OCI-LY7 (cell line): ENCODE results near the gene PCBP3. TPM values are rescaled to one million over a fixed set of nuclear protein-coding genes. Genes with fewer than 3 reads are reported as not detected.
"Not testable (repeated sequence)": the region's sequence is repeated elsewhere in the genome, so short reads cannot be mapped to it uniquely, and the experiment has no call there.

Experiments used
- BruUV-seq: library from RNA; stranded (reverse); fragments of 400-500 nt; replicated peaks from 2 replicates; lab custom pipeline; 2021; lab: Mats Ljungman, UMichigan
- CTCF ChIA-PET: fragments of 300-600 bp; sonication (Branson Sonifier 250); formaldehyde crosslinking; loops from one replicate; lab custom pipeline; 2022; ENCODE audit warnings: antibody characterized with exemption; ENCODE audit not compliant: unreplicated experiment; lab: Charles Lee
- POLR2A ChIA-PET: fragments of 300-600 bp; sonication (Branson Sonifier 250); formaldehyde crosslinking; loops from one replicate; lab custom pipeline; 2022; ENCODE audit warnings: antibody characterized with exemption; lab: Charles Lee
- DNase-seq: peaks from one replicate; pipeline ENCODE4 v3.0.0-alpha.2; 2015; ENCODE audit warnings: low spot score
- H2AFZ ChIP-seq: fragments of 200-600 bp; sonication (generic), shearing (Covaris generic); 2 replicates; pipeline ENCODE4 v1.6.1; 2014; ENCODE audit warnings: mild to moderate bottlenecking, antibody characterized with exemption, low read length, moderate library complexity
- H3K27ac ChIP-seq: fragments of 200-600 bp; sonication (generic); 2 replicates; pipeline ENCODE4 v1.5.1; 2014; ENCODE audit warnings: mixed run types, low read depth, mild to moderate bottlenecking, moderate library complexity, low read length, inconsistent platforms; ENCODE audit not compliant: poor library complexity, severe bottlenecking
- H3K36me3 ChIP-seq: fragments of 200-600 bp; sonication (generic); 2 replicates; pipeline ENCODE4 v1.6.1; 2014; ENCODE audit warnings: mild to moderate bottlenecking, antibody characterized with exemption, low read length, moderate library complexity, mixed read lengths; ENCODE audit not compliant: insufficient read depth
- H3K4me1 ChIP-seq: fragments of 200-600 bp; sonication (generic); 2 replicates; pipeline ENCODE4 v1.5.1; 2014; ENCODE audit warnings: mild to moderate bottlenecking, low read length; ENCODE audit not compliant: insufficient read depth, poor library complexity, severe bottlenecking
- H3K4me2 ChIP-seq: fragments of 200-600 bp; sonication (generic); 2 replicates; pipeline ENCODE4 v1.6.1; 2014; ENCODE audit warnings: mild to moderate bottlenecking, low read length
- H3K4me3 ChIP-seq: fragments of 200-600 bp; sonication (generic); 2 replicates; pipeline ENCODE4 v1.5.1; 2014; ENCODE audit warnings: mild to moderate bottlenecking, low read depth, low read length; ENCODE audit not compliant: poor library complexity, severe bottlenecking
- H3K79me2 ChIP-seq: fragments of 200-600 bp; sonication (generic); 2 replicates; pipeline ENCODE4 v1.6.1; 2016; ENCODE audit warnings: low read depth, mild to moderate bottlenecking, low read length, moderate library complexity, mixed read lengths; ENCODE audit not compliant: insufficient read depth
- H3K9me2 ChIP-seq: fragments of 200-600 bp; sonication (generic); 2 replicates; pipeline ENCODE4 v1.6.1; 2016; ENCODE audit warnings: mild to moderate bottlenecking, low read length, mixed read lengths; ENCODE audit not compliant: insufficient read depth
- H3K9me3 ChIP-seq: fragments of 200-600 bp; sonication (generic); 2 replicates; pipeline ENCODE4 v1.6.1; 2014; ENCODE audit warnings: mild to moderate bottlenecking, mixed run types, low read length, mixed read lengths
- H4K20me1 ChIP-seq: fragments of 200-600 bp; sonication (generic); 2 replicates; pipeline ENCODE4 v1.6.1; 2014; ENCODE audit warnings: mild to moderate bottlenecking, antibody characterized with exemption, low read length, moderate library complexity, mixed read lengths; ENCODE audit not compliant: insufficient read depth
- CTCF ChIP-seq: fragments of 200-600 bp; sonication (generic); conservative IDR thresholded peaks from 2 replicates; pipeline ENCODE4 v1.5.1; 2014; ENCODE audit warnings: mild to moderate bottlenecking, antibody characterized with exemption, low read length, moderate library complexity, mixed read lengths
- EZH2phosphoT487 ChIP-seq: fragments of 200-600 bp; sonication (generic); IDR thresholded peaks from 2 replicates; pipeline ENCODE4 v1.6.1; 2018; ENCODE audit warnings: low read depth, borderline replicate concordance, mild to moderate bottlenecking, mixed run types, antibody characterized with exemption, low read length, moderate library complexity, mixed read lengths
- intact Hi-C: fragments of 100-400 bp; cut with micrococcal nuclease; formaldehyde crosslinking; loops from one replicate; pipeline ENCODE4 v1.10.0; 2022; ENCODE audit not compliant: unreplicated experiment
- total RNA-seq, 2 experiments: library from RNA; depleted of rRNA in 1 of 2; stranded (reverse); fragments of >200 nt in 1 of 2; shearing (Covaris generic) in 1 of 2; gene quantifications; 2 replicates each; pipeline ENCODE4 v1.2.3, GENCODE V29; 2014 to 2022

Gene PCBP3
- total RNA-seq, 2 experiments from 2014 or later = 0.61 TPM; not detected in 1

- H3K79me2 ChIP-seq = no peaks in the 10 kb centered on the region
- no peak overlapping the region for H3K27ac ChIP-seq
- no peaks in the 10 kb centered on the region for H4K20me1 ChIP-seq
- peaks cover 6% of the 10 kb centered on the region for H3K36me3 ChIP-seq
- no peak overlapping the region for H2AFZ ChIP-seq
- CTCF ChIA-PET = no interaction called here
- no peaks in the 10 kb centered on the region for H3K4me1 ChIP-seq
- POLR2A ChIA-PET = no interaction called here
- no peaks in the 10 kb centered on the region for H3K9me2 ChIP-seq
- TF ChIP-seq EZH2phosphoT487 = no peak
- TF ChIP-seq CTCF = no peak
- BruUV-seq = no TSS peak
- intact Hi-C loops = no loop called here
- no peak overlapping the region for H3K4me3 ChIP-seq
- H3K4me2 ChIP-seq = no peak overlapping the region
- DNase-seq = no peak
- H3K9me3 ChIP-seq = no peaks in the 10 kb centered on the region
Measured at GRCh38 chr21:45607909-45608295, 35.6 kb upstream of the PCBP3 start.

GRCh38 chr21:45608747-45609470, 34.6 kb upstream of the PCBP3 start:
- H3K79me2 ChIP-seq, BruUV-seq, H3K36me3 ChIP-seq, H2AFZ ChIP-seq, H3K4me3 ChIP-seq, H3K4me2 ChIP-seq, CTCF ChIA-PET, intact Hi-C loops, POLR2A ChIA-PET, H4K20me1 ChIP-seq, H3K9me2 ChIP-seq, H3K4me1 ChIP-seq, H3K9me3 ChIP-seq, H3K27ac ChIP-seq: not testable (repeated sequence)
- peak; percentile 18 for DNase-seq

GRCh38 chr21:45609616-45610015, 33.9 kb upstream of the PCBP3 start:
- POLR2A ChIA-PET, DNase-seq, H4K20me1 ChIP-seq, H3K4me1 ChIP-seq, H2AFZ ChIP-seq, H3K9me2 ChIP-seq, intact Hi-C loops, BruUV-seq, H3K9me3 ChIP-seq, CTCF ChIA-PET, H3K4me3 ChIP-seq, H3K36me3 ChIP-seq, H3K4me2 ChIP-seq, H3K27ac ChIP-seq, H3K79me2 ChIP-seq: not testable (repeated sequence)

GRCh38 chr21:45611296-45611695, 32.2 kb upstream of the PCBP3 start:
- no peaks in the 10 kb centered on the region for H3K79me2 ChIP-seq
- TF ChIP-seq CTCF (no peak), EZH2phosphoT487 (no peak)
- H3K4me1 ChIP-seq = peaks cover 5% of the 10 kb centered on the region
- no peak for DNase-seq
- no peaks in the 10 kb centered on the region for H4K20me1 ChIP-seq
- no peaks in the 10 kb centered on the region for H3K9me2 ChIP-seq
- no peak overlapping the region for H3K4me3 ChIP-seq
- POLR2A ChIA-PET = no interaction called here
- CTCF ChIA-PET = no interaction called here
- H3K36me3 ChIP-seq = no peaks in the 10 kb centered on the region
- H3K9me3 ChIP-seq = no peaks in the 10 kb centered on the region
- H3K4me2 ChIP-seq = no peak overlapping the region
- H2AFZ ChIP-seq = no peak overlapping the region
- intact Hi-C loops = no loop called here
- no peak overlapping the region for H3K27ac ChIP-seq
- no TSS peak for BruUV-seq
